ENCODE results near the gene CDPF1. TPM values are rescaled to one million over a fixed set of nuclear protein-coding genes. Genes with fewer than 3 reads are reported as not detected.
"Not testable (repeated sequence)": the region's sequence is repeated elsewhere in the genome, so short reads cannot be mapped to it uniquely, and the experiment has no call there.

The CDPF1 gene
- total and polyA plus RNA-seq, 4 donors: 7.4 to 16.3 (median 13.2) TPM

DNA sequence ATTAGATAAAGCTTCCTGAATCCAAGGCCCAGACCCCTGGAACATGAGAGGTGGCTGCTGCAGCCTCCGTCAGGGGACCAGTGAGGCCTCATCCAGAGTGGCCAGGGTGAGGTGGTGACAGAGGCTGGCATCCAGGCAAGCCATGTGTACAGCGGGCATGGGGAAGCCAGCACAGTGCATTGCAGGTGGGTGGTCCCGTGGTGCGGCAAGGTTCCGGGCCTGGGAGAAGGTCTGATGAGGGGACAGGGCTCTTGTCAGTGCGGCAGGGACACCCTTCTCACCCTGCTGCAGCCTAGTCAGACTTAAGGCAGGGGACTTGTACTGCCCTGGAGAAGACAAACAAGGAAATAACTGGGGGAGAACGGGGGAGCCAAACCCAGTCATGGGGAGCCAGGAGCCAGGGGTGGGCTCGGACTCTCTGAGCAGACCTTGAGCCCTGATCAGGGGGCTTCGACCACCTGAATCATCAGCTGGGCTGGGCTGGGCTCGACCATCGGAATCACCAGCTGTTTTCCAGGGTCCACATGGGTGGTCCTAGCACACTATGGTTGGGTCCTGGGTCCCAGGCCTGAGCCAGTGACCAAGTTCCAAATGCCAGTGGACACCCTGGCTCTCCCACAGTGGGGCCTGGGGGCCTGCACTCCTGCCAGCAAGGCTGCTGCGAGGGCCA lies 22.8 kb upstream of the CDPF1 start:
- H3K27ac ChIP-seq (ENCODE audit: low read depth, low read length): no peak overlapping the region
- H3K27me3 ChIP-seq (ENCODE audit: control insufficient read depth, insufficient read depth, low read length): no peaks in the 10 kb centered on the region
- no peak for DNase-seq (ENCODE audit: low read depth in 4 of 6, low spot score in 6 of 6)
- peaks cover 57% of the 10 kb centered on the region for H3K36me3 ChIP-seq (ENCODE audit: control insufficient read depth, insufficient read depth, low read length)
- peaks cover 20% of the 10 kb centered on the region for H3K4me1 ChIP-seq (ENCODE audit: control insufficient read depth, insufficient read depth, low read length)
- H3K9me3 ChIP-seq (ENCODE audit: control insufficient read depth, insufficient read depth, low read length): no peaks in the 10 kb centered on the region
- WGBS (ENCODE audit: insufficient coverage): 93% methylated on average over 11 of the region's 12 CpGs
- H3K4me3 ChIP-seq (ENCODE audit: low read depth, low read length): no peak overlapping the region

GRCh38 chr22:46272196-46272595 lies 22.1 kb upstream of the CDPF1 start:
- H3K36me3 ChIP-seq (ENCODE audit: control insufficient read depth, insufficient read depth, low read length): peaks cover 50% of the 10 kb centered on the region

GRCh38 chr22:46269564-46269963 lies 19.5 kb upstream of the CDPF1 start:
- no peak overlapping the region for H3K27ac ChIP-seq (ENCODE audit: low read depth, low read length)

More at GRCh38 chr22:46272196-46272595, 22.1 kb upstream of the CDPF1 start:
- no peaks in the 10 kb centered on the region for H3K27me3 ChIP-seq (ENCODE audit: control insufficient read depth, insufficient read depth, low read length)
- H3K4me3 ChIP-seq (ENCODE audit: low read depth, low read length): no peak overlapping the region
- no peak overlapping the region for H3K27ac ChIP-seq (ENCODE audit: low read depth, low read length)
- H3K9me3 ChIP-seq (ENCODE audit: control insufficient read depth, insufficient read depth, low read length): no peaks in the 10 kb centered on the region
- 88% methylated on average over 6 of the region's 8 CpGs for WGBS (ENCODE audit: insufficient coverage)
- H3K4me1 ChIP-seq (ENCODE audit: control insufficient read depth, insufficient read depth, low read length): peaks cover 20% of the 10 kb centered on the region
- DNase-seq (ENCODE audit: low read depth in 4 of 6, low spot score in 6 of 6): no peak

DNA sequence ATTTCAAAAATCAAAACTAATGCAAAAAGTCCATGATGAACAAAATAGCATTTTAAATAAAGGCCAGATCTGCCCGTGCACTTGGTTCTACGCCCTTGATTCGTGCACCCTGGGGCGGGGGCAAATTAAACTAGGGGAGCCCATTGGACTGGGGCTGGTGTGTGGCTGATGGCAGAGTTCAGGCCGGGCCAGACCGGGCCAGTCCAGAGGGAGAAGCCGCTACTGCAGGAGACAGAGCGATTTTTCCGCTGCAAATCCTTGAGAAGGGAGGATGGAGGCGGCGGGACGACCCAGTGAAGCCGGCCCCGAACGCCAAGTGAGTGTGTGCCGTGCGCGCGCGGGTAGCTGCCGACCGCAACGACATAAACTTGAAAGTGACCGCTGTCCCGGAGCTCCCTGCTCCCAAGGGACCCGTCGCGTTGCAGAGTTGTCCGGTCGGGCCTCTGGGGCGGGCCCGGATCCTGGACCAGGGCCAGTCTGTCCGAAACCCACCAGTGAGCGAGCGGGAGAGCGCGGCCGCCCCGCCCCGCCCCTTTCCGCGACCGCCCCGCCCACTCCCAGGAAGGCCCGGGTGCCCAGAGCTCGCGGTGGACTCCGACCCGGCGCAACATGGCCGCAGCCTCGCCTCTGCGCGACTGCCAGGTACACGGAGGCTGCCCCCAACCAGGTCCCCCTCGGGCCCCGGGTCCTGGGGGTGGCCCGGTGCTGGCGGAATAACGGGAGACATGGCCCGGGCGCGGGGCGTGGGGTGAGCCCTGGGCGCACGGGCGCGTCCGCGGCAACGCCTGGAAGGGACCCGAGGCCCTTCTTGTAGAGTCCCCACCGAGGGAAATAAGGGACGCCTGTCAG lies 17.6 kb upstream of the CDPF1 start, which contains the start of gene TTC38:
Gene TTC38 (plus strand): TSS at position 578 of the 849 bp plus-strand sequence. CDS start 32 bp downstream, at position 610.
- H3K4me1 ChIP-seq (ENCODE audit: control insufficient read depth, insufficient read depth, low read length): peaks cover 25% of the 10 kb centered on the region
- peaks cover 6% of the 10 kb centered on the region for H3K27me3 ChIP-seq (ENCODE audit: control insufficient read depth, insufficient read depth, low read length)
- no peaks in the 10 kb centered on the region for H3K9me3 ChIP-seq (ENCODE audit: control insufficient read depth, insufficient read depth, low read length)
- peak; percentile 43 to 94 (median 77) for DNase-seq (ENCODE audit: low read depth in 4 of 6, low spot score in 6 of 6)
- peak within 1 kb of the TSS; percentile 78 for H3K27ac ChIP-seq (ENCODE audit: low read depth, low read length)
- H3K4me3 ChIP-seq (ENCODE audit: low read depth, low read length): peak within 1 kb of the TSS; percentile 71
- WGBS (ENCODE audit: insufficient coverage): under 1% methylated on average over 74 of the region's 74 CpGs
- H3K36me3 ChIP-seq (ENCODE audit: control insufficient read depth, insufficient read depth, low read length): peaks cover 20% of the 10 kb centered on the region

More at GRCh38 chr22:46269564-46269963, 19.5 kb upstream of the CDPF1 start:
- Histone ChIP-seq H3K36me3 (ENCODE audit: control insufficient read depth, insufficient read depth, low read length) (peaks cover 39% of the 10 kb centered on the region), H3K4me1 (ENCODE audit: control insufficient read depth, insufficient read depth, low read length) (peaks cover 25% of the 10 kb centered on the region), H3K9me3 (ENCODE audit: control insufficient read depth, insufficient read depth, low read length) (no peaks in the 10 kb centered on the region), H3K27me3 (ENCODE audit: control insufficient read depth, insufficient read depth, low read length) (no peaks in the 10 kb centered on the region), H3K4me3 (ENCODE audit: low read depth, low read length) (no peak overlapping the region)
- DNase-seq (ENCODE audit: low read depth in 4 of 6, low spot score in 6 of 6): no peak
- WGBS (ENCODE audit: insufficient coverage): 89% methylated on average over 10 of the region's 11 CpGs

GRCh38 chr22:46265627-46266026 lies 15.5 kb upstream of the CDPF1 start:
- not testable (repeated sequence) for DNase-seq (ENCODE audit: low read depth in 4 of 6, low spot score in 6 of 6); H3K4me3 ChIP-seq (ENCODE audit: low read depth, low read length); H3K27ac ChIP-seq (ENCODE audit: low read depth, low read length); H3K9me3 ChIP-seq (ENCODE audit: control insufficient read depth, insufficient read depth, low read length)
- WGBS (ENCODE audit: insufficient coverage): 100% methylated on average over 3 of the region's 4 CpGs
- peaks cover 29% of the 10 kb centered on the region for H3K4me1 ChIP-seq (ENCODE audit: control insufficient read depth, insufficient read depth, low read length)
- H3K27me3 ChIP-seq (ENCODE audit: control insufficient read depth, insufficient read depth, low read length): peaks cover 25% of the 10 kb centered on the region
- H3K36me3 ChIP-seq (ENCODE audit: control insufficient read depth, insufficient read depth, low read length): peaks cover 13% of the 10 kb centered on the region

- not testable (repeated sequence) for H3K4me3 ChIP-seq (ENCODE audit: low read depth, low read length); H3K27ac ChIP-seq (ENCODE audit: low read depth, low read length); DNase-seq (ENCODE audit: low read depth in 4 of 6, low spot score in 6 of 6); H3K9me3 ChIP-seq (ENCODE audit: control insufficient read depth, insufficient read depth, low read length); H3K36me3 ChIP-seq (ENCODE audit: control insufficient read depth, insufficient read depth, low read length)
- Histone ChIP-seq H3K4me1 (ENCODE audit: control insufficient read depth, insufficient read depth, low read length) (peaks cover 25% of the 10 kb centered on the region), H3K27me3 (ENCODE audit: control insufficient read depth, insufficient read depth, low read length) (peaks cover 32% of the 10 kb centered on the region)
- 95% methylated on average over 2 of the region's 6 CpGs for WGBS (ENCODE audit: insufficient coverage)
Measured at GRCh38 chr22:46264520-46264919, 14.4 kb upstream of the CDPF1 start.

DNA sequence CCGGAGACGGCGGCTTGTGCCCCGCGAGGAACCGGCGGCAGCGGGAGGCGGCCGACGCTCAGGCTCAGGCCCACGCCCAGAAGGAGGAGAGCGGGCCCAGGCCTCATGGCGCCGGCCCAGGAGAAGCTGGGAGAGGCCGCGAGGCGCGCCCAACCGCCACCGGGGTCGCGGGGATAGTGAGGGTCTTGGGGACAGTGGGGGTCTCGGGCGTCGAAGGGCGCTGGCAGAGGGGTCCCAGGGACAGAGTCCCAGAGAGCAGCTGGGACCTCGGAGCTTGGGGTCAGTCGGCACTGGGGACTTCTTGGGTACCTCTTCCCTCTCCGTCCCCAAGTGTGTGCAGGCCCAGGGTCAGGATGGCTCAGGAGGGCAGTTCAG lies 13.1 kb upstream of the CDPF1 start, which contains the start of gene PKDREJ:
Gene PKDREJ (minus strand): TSS at position 128 of the 375 bp plus-strand sequence. CDS start 21 bp downstream, at position 107.
- peaks cover 13% of the 10 kb centered on the region for H3K4me1 ChIP-seq (ENCODE audit: control insufficient read depth, insufficient read depth, low read length)
- H3K9me3 ChIP-seq (ENCODE audit: control insufficient read depth, insufficient read depth, low read length): peaks cover 6% of the 10 kb centered on the region
- no peak within 1 kb of the TSS for H3K4me3 ChIP-seq (ENCODE audit: low read depth, low read length)
- 34% methylated on average over 30 of the region's 30 CpGs for WGBS (ENCODE audit: insufficient coverage)
- no peak within 1 kb of the TSS for H3K27ac ChIP-seq (ENCODE audit: low read depth, low read length)
- H3K36me3 ChIP-seq (ENCODE audit: control insufficient read depth, insufficient read depth, low read length): peaks cover under 1% of the 10 kb centered on the region
- peaks cover 39% of the 10 kb centered on the region for H3K27me3 ChIP-seq (ENCODE audit: control insufficient read depth, insufficient read depth, low read length)
- DNase-seq (ENCODE audit: low read depth in 4 of 6, low spot score in 6 of 6): no peak

DNA sequence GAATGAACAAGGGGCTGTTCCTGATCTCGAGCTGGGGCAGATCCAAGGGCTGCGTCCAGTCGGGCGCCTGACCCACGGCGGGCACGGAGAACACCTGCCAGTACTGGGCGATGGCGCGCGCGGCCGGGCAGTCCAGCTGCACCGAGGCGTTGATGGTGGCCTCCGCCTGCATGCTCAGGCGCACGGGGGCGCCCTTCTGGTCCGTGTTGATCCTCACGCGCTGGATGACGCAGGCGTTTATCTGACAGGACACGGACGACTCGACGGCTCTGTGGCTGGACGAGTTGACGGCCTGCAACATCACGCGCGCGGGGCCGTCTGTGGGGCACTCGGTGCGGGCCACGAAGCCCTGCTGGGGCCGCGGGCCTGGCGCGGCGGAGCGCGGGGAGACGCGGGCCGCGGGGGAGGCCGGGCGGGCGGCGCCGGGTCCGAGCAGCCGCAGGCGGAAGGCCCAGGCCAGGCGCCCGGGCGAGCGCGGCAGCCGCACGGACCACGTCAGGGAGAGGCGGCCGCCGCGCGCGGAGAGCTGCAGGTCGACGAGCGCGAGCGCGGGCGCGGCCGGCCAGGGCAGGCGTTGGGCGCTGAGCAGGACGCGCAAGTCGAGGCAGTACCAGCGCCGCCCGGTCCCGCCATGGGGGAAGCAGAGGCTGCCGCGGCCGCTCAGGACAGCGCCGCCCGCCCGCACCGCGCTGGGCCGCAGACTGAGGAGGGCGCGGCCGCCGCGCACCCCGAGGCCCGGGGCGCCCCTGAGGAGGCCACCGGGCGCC lies 12.5 kb upstream of the CDPF1 start:
- H3K27me3 ChIP-seq (ENCODE audit: control insufficient read depth, insufficient read depth, low read length): peaks cover 39% of the 10 kb centered on the region
- H3K4me3 ChIP-seq (ENCODE audit: low read depth, low read length): no peak overlapping the region
- H3K9me3 ChIP-seq (ENCODE audit: control insufficient read depth, insufficient read depth, low read length): peaks cover 11% of the 10 kb centered on the region
- peaks cover 12% of the 10 kb centered on the region for H3K4me1 ChIP-seq (ENCODE audit: control insufficient read depth, insufficient read depth, low read length)
- DNase-seq (ENCODE audit: low read depth in 4 of 6, low spot score in 6 of 6): peak in 2 of 6 donors; percentile 27 to 51
- H3K27ac ChIP-seq (ENCODE audit: low read depth, low read length): no peak overlapping the region
- no peaks in the 10 kb centered on the region for H3K36me3 ChIP-seq (ENCODE audit: control insufficient read depth, insufficient read depth, low read length)
- WGBS (ENCODE audit: insufficient coverage): 5% methylated on average over 109 of the region's 109 CpGs

GRCh38 chr22:46260038-46260437 lies 9.9 kb upstream of the CDPF1 start:
- Histone ChIP-seq H3K4me1 (ENCODE audit: control insufficient read depth, insufficient read depth, low read length) (peaks cover 7% of the 10 kb centered on the region), H3K27ac (ENCODE audit: low read depth, low read length) (no peak overlapping the region), H3K36me3 (ENCODE audit: control insufficient read depth, insufficient read depth, low read length) (no peaks in the 10 kb centered on the region), H3K4me3 (ENCODE audit: low read depth, low read length) (no peak overlapping the region), H3K27me3 (ENCODE audit: control insufficient read depth, insufficient read depth, low read length) (peaks cover 39% of the 10 kb centered on the region), H3K9me3 (ENCODE audit: control insufficient read depth, insufficient read depth, low read length) (peaks cover 12% of the 10 kb centered on the region)
- no peak for DNase-seq (ENCODE audit: low read depth in 4 of 6, low spot score in 6 of 6)
- 78% methylated on average over 6 of the region's 6 CpGs for WGBS (ENCODE audit: insufficient coverage)

Data from spinal cord (tissue), 10 donors.